ENCODE results near the gene LARGE1.

DNA sequence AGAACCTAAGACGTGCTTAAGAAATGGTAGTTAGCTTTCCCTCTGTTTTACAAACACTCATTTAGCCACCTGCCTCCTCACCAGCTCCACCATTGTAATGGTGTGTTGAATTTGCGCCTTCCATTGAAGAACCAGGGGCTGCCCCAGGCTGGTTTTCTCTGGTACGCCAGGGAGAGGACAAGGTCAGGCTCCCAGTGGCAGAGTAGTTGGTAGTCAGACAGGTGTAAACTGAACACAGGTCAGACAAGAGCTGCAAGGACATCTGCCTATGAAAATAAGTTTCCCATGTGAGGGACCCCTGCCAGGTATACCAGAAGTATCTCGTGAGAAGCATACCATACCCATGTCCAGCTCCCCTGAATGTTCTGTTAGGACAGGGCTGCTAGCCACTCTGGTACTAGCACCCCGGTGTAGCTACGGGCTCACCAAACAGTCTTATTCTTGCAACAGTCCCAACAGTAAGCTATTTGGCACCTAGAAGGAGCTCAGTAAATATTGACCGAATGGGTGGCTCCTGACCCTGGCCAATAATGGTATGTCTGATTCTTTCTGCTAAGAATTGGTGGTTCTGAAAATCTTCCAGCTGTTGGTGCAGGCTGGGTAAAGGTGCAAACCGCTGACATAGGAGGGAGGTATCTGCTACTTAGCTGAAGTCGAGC, 359.0 kb downstream of the LARGE1 start:
- TF ChIP-seq EZH2 (IDR thresholded peaks at IDR 0.05; ENCODE audit: insufficient read depth, poor library complexity, severe bottlenecking): no peak
- no peak for TF ChIP-seq EZH2phosphoT487 (IDR thresholded peaks at IDR 0.05; ENCODE audit: insufficient read depth, low read depth)

Data from GM23248 (cell line).